ENCODE data around the gene IFITM2.

The IFITM2 gene

GRCh38 chr11:270451-271318, 36.9 kb upstream of the IFITM2 start:
- H3K4me3 ChIP-seq (ENCODE audit: low read depth, low read length), result no peak overlapping the region
- TF ChIP-seq CTCF (IDR thresholded peaks at IDR 0.05; ENCODE audit: borderline replicate concordance, insufficient read depth, low read depth, low read length), result no peak

GRCh38 chr11:271319-271715, 36.3 kb upstream of the IFITM2 start:
- TF ChIP-seq CTCF (IDR thresholded peaks at IDR 0.05; ENCODE audit: borderline replicate concordance, insufficient read depth, low read depth, low read length), result no peak
- no peak overlapping the region for H3K4me3 ChIP-seq (ENCODE audit: low read depth, low read length)

GRCh38 chr11:272195-272930, 35.3 kb upstream of the IFITM2 start:
- no peak for TF ChIP-seq CTCF (IDR thresholded peaks at IDR 0.05; ENCODE audit: borderline replicate concordance, insufficient read depth, low read depth, low read length)
- H3K4me3 ChIP-seq (ENCODE audit: low read depth, low read length), result no peak overlapping the region

GRCh38 chr11:272931-273198, 34.8 kb upstream of the IFITM2 start:
- no peak for TF ChIP-seq CTCF (IDR thresholded peaks at IDR 0.05; ENCODE audit: borderline replicate concordance, insufficient read depth, low read depth, low read length)
- H3K4me3 ChIP-seq (ENCODE audit: low read depth, low read length), result no peak overlapping the region

GRCh38 chr11:276219-276618, 31.4 kb upstream of the IFITM2 start:
- H3K4me3 ChIP-seq (ENCODE audit: low read depth, low read length), result no peak overlapping the region
- no peak for TF ChIP-seq CTCF (IDR thresholded peaks at IDR 0.05; ENCODE audit: borderline replicate concordance, insufficient read depth, low read depth, low read length)

GRCh38 chr11:278001-278951, 29.3 kb upstream of the IFITM2 start, which contains the start of gene NLRP6:
Gene NLRP6, plus strand, starts transcription at chr11:278407. Its CDS starts 163 bp downstream, at chr11:278570.
- H3K4me3 ChIP-seq (ENCODE audit: low read depth, low read length), result no peak within 1 kb of the TSS
- TF ChIP-seq CTCF (IDR thresholded peaks at IDR 0.05; ENCODE audit: borderline replicate concordance, insufficient read depth, low read depth, low read length), result no peak
